Measurements from ENCODE around the gene ARIH2. TPM values are rescaled to one million over a fixed set of nuclear protein-coding genes. Genes with fewer than 3 reads are reported as not detected.

The ARIH2 gene
- total and polyA plus RNA-seq, 2 experiments from 2014 or later, result 76.4 to 118 TPM

DNA sequence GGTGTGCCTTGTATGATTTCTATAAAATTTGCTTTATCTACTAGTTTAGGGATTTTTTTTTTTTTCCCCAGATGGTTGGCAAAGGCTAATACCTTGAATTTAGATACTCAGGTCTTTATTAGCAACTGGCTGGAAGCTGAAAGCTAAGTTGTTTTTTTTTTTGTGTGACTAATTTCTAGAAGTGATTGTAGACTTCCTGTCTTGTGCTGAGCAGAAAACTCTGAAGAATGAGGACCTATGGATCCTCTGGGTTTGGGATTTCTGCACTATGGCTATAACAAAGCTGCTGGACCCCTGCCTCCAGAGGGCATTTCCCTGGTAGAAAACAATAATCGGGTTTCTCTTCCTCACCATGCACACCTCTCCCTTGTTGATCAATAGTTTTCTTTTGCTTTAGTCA lies 10.0 kb downstream of the ARIH2 start:
- H3K27ac Mint-ChIP-seq, result no peak overlapping the region
- TF ChIP-seq, protein P1, sequence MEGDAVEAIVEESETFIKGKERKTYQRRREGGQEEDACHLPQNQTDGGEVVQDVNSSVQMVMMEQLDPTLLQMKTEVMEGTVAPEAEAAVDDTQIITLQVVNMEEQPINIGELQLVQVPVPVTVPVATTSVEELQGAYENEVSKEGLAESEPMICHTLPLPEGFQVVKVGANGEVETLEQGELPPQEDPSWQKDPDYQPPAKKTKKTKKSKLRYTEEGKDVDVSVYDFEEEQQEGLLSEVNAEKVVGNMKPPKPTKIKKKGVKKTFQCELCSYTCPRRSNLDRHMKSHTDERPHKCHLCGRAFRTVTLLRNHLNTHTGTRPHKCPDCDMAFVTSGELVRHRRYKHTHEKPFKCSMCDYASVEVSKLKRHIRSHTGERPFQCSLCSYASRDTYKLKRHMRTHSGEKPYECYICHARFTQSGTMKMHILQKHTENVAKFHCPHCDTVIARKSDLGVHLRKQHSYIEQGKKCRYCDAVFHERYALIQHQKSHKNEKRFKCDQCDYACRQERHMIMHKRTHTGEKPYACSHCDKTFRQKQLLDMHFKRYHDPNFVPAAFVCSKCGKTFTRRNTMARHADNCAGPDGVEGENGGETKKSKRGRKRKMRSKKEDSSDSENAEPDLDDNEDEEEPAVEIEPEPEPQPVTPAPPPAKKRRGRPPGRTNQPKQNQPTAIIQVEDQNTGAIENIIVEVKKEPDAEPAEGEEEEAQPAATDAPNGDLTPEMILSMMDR (conservative IDR thresholded peaks at IDR 0.05; ENCODE audit: low read depth in 2 of 2), result no peak
- no peak for TF ChIP-seq ZNF114 (CRISPR knock-in tag; IDR thresholded peaks at IDR 0.05)
- TF ChIP-seq, protein P2, sequence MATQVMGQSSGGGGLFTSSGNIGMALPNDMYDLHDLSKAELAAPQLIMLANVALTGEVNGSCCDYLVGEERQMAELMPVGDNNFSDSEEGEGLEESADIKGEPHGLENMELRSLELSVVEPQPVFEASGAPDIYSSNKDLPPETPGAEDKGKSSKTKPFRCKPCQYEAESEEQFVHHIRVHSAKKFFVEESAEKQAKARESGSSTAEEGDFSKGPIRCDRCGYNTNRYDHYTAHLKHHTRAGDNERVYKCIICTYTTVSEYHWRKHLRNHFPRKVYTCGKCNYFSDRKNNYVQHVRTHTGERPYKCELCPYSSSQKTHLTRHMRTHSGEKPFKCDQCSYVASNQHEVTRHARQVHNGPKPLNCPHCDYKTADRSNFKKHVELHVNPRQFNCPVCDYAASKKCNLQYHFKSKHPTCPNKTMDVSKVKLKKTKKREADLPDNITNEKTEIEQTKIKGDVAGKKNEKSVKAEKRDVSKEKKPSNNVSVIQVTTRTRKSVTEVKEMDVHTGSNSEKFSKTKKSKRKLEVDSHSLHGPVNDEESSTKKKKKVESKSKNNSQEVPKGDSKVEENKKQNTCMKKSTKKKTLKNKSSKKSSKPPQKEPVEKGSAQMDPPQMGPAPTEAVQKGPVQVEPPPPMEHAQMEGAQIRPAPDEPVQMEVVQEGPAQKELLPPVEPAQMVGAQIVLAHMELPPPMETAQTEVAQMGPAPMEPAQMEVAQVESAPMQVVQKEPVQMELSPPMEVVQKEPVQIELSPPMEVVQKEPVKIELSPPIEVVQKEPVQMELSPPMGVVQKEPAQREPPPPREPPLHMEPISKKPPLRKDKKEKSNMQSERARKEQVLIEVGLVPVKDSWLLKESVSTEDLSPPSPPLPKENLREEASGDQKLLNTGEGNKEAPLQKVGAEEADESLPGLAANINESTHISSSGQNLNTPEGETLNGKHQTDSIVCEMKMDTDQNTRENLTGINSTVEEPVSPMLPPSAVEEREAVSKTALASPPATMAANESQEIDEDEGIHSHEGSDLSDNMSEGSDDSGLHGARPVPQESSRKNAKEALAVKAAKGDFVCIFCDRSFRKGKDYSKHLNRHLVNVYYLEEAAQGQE (IDR thresholded peaks at IDR 0.05; ENCODE audit: unreplicated experiment), result no peak
- TF ChIP-seq, protein P3, sequence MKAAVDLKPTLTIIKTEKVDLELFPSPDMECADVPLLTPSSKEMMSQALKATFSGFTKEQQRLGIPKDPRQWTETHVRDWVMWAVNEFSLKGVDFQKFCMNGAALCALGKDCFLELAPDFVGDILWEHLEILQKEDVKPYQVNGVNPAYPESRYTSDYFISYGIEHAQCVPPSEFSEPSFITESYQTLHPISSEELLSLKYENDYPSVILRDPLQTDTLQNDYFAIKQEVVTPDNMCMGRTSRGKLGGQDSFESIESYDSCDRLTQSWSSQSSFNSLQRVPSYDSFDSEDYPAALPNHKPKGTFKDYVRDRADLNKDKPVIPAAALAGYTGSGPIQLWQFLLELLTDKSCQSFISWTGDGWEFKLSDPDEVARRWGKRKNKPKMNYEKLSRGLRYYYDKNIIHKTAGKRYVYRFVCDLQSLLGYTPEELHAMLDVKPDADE (IDR thresholded peaks at IDR 0.05), result no peak
- no peak for TF ChIP-seq EZH2 (IDR thresholded peaks at IDR 0.05; ENCODE audit: low read depth, unreplicated experiment)
- no peak for TF ChIP-seq JUNB (IDR thresholded peaks at IDR 0.05; ENCODE audit: unreplicated experiment)
- TF ChIP-seq EZH2phosphoT487 (IDR thresholded peaks at IDR 0.05; ENCODE audit: unreplicated experiment), result no peak
- no peak for TF ChIP-seq STAT1 (IDR thresholded peaks at IDR 0.05; ENCODE audit: unreplicated experiment)
- no peak for TF ChIP-seq POLR2AphosphoS5 (IDR thresholded peaks at IDR 0.05; ENCODE audit: low read depth)
- TF ChIP-seq, protein P4, sequence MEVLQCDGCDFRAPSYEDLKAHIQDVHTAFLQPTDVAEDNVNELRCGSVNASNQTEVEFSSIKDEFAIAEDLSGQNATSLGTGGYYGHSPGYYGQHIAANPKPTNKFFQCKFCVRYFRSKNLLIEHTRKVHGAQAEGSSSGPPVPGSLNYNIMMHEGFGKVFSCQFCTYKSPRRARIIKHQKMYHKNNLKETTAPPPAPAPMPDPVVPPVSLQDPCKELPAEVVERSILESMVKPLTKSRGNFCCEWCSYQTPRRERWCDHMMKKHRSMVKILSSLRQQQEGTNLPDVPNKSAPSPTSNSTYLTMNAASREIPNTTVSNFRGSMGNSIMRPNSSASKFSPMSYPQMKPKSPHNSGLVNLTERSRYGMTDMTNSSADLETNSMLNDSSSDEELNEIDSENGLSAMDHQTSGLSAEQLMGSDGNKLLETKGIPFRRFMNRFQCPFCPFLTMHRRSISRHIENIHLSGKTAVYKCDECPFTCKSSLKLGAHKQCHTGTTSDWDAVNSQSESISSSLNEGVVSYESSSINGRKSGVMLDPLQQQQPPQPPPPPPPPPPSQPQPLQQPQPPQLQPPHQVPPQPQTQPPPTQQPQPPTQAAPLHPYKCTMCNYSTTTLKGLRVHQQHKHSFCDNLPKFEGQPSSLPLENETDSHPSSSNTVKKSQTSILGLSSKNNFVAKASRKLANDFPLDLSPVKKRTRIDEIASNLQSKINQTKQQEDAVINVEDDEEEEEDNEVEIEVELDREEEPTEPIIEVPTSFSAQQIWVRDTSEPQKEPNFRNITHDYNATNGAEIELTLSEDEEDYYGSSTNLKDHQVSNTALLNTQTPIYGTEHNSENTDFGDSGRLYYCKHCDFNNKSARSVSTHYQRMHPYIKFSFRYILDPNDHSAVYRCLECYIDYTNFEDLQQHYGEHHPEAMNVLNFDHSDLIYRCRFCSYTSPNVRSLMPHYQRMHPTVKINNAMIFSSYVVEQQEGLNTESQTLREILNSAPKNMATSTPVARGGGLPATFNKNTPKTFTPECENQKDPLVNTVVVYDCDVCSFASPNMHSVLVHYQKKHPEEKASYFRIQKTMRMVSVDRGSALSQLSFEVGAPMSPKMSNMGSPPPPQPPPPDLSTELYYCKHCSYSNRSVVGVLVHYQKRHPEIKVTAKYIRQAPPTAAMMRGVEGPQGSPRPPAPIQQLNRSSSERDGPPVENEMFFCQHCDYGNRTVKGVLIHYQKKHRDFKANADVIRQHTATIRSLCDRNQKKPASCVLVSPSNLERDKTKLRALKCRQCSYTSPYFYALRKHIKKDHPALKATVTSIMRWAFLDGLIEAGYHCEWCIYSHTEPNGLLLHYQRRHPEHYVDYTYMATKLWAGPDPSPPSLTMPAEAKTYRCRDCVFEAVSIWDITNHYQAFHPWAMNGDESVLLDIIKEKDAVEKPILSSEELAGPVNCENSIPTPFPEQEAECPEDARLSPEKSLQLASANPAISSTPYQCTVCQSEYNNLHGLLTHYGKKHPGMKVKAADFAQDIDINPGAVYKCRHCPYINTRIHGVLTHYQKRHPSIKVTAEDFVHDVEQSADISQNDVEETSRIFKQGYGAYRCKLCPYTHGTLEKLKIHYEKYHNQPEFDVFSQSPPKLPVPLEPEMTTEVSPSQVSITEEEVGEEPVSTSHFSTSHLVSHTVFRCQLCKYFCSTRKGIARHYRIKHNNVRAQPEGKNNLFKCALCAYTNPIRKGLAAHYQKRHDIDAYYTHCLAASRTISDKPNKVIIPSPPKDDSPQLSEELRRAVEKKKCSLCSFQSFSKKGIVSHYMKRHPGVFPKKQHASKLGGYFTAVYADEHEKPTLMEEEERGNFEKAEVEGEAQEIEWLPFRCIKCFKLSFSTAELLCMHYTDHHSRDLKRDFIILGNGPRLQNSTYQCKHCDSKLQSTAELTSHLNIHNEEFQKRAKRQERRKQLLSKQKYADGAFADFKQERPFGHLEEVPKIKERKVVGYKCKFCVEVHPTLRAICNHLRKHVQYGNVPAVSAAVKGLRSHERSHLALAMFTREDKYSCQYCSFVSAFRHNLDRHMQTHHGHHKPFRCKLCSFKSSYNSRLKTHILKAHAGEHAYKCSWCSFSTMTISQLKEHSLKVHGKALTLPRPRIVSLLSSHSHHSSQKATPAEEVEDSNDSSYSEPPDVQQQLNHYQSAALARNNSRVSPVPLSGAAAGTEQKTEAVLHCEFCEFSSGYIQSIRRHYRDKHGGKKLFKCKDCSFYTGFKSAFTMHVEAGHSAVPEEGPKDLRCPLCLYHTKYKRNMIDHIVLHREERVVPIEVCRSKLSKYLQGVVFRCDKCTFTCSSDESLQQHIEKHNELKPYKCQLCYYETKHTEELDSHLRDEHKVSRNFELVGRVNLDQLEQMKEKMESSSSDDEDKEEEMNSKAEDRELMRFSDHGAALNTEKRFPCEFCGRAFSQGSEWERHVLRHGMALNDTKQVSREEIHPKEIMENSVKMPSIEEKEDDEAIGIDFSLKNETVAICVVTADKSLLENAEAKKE (CRISPR knock-in tag; IDR thresholded peaks at IDR 0.05), result no peak
- TF ChIP-seq CREB1 (CRISPR knock-in tag; IDR thresholded peaks at IDR 0.05; ENCODE audit: low read depth), result no peak
- TF ChIP-seq NANOG (IDR thresholded peaks at IDR 0.05; ENCODE audit: borderline replicate concordance), result no peak
- Histone ChIP-seq H4K20me1 (replicated peaks; ENCODE audit: insufficient read depth) (peaks cover 50% of the 10 kb centered on the region), H2AFZ (no peak overlapping the region), H3F3A (replicated peaks; ENCODE audit: low read depth) (peaks cover 4% of the 10 kb centered on the region; the same call in 1 of the 2 replicates), H3K4me3 (no peak overlapping the region), H3K4me2 (no peak overlapping the region), H3K36me3 (ENCODE audit: insufficient read depth) (peaks cover 46% of the 10 kb centered on the region), H3K79me2 (replicated peaks; ENCODE audit: insufficient read depth) (peaks cover 100% of the 10 kb centered on the region), H3K27me3 (ENCODE audit: insufficient read depth) (no peaks in the 10 kb centered on the region), H3K9me2 (ENCODE audit: insufficient read depth) (no peaks in the 10 kb centered on the region), H3K4me1 (ENCODE audit: insufficient read depth) (no peaks in the 10 kb centered on the region), H3K27ac (ENCODE audit: low read depth) (no peak overlapping the region)
- ATAC-seq (no peak), DNase-seq (ENCODE audit: low spot score) (no peak)
- H3K36me3 Mint-ChIP-seq (ENCODE audit: low read depth), result peaks cover 84% of the 10 kb centered on the region
- no peak overlapping the region for H3K4me3 Mint-ChIP-seq
- H3K4me1 Mint-ChIP-seq, result no peaks in the 10 kb centered on the region; the same call in 2 of the 3 replicates
- H3K9me3 Mint-ChIP-seq, result no peaks in the 10 kb centered on the region
- peaks cover 3% of the 10 kb centered on the region for H3K27me3 Mint-ChIP-seq (ENCODE audit: insufficient read depth, low read depth, poor library complexity)
